SH-SY5Y (cell line): ENCODE measurements around the gene DNMT3A.

Source experiments
- GATA2 ChIP-seq: IDR thresholded peaks from 2 replicates; pipeline ENCODE4 v1.6.1; 2011; ENCODE audit warnings: mild to moderate bottlenecking, low read depth, low read length
- GATA3 ChIP-seq: IDR thresholded peaks from 2 replicates; pipeline ENCODE4 v1.6.1; 2011; ENCODE audit warnings: low read depth, mild to moderate bottlenecking, low read length, moderate library complexity

DNMT3A gene

GRCh38 chr2:25313711-25314513 is 27.8 kb downstream of the DNMT3A start:
- TF ChIP-seq GATA2: no peak
- no peak for TF ChIP-seq GATA3

DNA sequence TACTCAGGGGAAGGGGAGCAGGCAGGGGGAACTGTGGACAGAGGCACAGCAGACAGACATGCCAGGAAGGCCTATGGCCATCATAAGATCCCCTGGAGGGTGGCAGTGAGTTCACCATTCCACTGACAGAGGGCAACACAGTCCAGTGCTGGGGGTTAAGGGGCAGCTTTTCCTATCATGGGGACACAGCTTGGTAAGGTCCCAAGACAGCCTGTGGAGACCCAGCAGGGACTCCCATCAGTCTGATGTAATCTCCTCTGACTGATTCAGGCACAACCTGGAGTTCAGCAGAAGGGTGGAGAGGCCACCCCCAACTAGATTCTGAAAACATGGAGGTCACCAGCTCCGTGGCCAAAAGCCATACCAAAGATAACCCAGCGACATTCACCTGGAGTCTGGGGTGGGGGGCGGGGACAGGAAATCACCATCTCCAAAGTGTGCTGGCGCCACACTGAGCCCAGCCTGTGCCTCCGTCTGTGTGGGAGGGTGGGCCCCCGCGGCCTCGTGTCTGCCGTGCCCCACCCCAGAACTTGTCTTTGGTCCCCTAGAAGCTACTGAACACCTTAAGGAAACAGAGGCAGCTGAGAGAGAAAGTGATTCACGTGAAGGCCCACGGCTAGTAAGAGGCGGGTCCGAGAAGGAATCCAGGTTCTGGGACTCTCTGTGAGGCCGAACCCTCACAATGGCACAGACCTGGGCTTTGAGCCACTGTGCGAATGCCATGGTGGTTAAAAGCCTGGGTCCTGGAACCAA is 28.6 kb downstream of the DNMT3A start:
- TF ChIP-seq GATA2 (no peak), GATA3 (no peak)

DNA sequence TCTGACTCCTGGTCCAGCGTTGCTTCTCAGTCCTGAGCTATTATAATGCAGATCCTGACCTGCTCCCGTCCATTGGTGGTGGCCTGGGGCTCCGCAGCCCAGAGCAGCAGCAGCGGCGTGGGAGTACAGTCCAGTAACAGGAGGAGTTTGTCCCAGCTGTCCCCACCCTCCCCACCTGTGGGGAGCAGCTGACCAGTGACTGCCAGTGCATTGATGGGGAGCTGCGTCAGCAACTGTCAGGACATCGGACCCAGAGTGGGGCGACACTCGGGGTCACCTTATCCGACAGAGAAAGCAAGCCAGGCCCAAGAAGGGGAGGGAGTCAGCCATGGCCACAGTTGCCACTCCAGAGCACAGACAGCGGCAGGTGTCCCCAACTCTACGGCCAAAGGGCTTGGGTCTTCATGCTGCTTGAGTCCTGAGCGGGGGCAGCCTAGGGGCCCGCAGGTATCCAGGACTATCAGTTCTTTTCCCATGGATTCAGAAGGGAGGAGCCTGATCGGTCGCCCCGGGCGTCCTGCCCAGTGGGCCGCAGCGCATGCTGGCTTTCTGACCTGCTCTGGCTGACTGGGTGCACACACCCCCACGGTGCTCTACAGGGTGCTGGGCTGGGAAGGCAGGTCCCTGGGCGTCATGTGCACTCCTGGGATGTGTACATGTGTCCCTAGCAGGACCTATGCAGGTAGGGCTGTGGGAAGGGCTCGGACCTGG is 29.7 kb downstream of the DNMT3A start:
- TF ChIP-seq GATA2 (no peak), GATA3 (no peak)

DNA sequence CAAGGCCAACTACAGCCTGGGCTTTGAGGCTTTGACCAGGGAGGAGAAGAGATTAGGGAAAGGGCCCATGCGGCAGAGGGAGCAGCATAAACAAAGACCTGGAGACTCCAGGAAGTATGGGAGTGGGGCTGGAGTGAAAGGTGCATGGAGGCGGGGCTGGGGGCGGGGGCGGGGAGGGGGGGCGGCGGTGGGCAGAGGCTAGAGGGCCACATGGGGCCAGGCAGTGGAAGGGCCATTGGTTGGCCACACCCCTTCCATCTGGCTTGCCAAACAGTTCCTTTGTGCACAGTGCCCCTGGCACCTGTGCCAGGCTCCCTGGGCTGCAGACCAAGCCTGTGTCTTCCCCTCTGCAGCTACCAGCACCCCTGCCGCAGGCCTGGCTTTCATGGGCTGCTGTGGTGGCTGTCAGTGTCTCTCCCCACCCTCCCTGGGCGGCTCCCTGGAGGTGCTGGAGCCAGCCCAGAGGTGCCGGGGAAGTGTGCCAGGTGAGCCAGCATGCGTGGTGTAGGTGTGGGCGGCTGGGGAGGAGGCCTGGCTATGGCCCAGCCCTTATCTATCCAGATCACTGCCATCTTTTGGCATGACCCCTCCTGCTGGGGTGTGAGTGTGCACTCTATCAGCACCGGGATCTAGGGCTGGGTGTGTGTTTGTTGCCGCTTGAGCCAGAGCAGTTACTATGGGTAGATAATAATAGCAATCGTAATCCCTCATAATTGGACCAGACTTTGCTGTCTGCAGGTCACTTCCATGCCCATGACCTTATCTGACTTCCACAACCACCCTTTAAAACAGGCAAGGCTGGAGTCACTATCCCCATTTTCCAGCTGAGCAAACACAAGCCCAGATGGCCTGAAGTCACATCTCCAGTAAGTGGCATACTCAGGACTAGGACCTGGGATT is 30.5 kb downstream of the DNMT3A start:
- TF ChIP-seq GATA3 (peak; percentile 100), GATA2 (peak; percentile 100)

- 0 out of 2 replicates have a peak, but pooled peaks have one; percentile 9 for TF ChIP-seq GATA2
- TF ChIP-seq GATA3: no peak
Observed at GRCh38 chr2:25310709-25310964, 31.1 kb downstream of the DNMT3A start.

GRCh38 chr2:25309402-25309801 is 32.3 kb downstream of the DNMT3A start:
- TF ChIP-seq GATA3 (no peak), GATA2 (no peak)

DNA sequence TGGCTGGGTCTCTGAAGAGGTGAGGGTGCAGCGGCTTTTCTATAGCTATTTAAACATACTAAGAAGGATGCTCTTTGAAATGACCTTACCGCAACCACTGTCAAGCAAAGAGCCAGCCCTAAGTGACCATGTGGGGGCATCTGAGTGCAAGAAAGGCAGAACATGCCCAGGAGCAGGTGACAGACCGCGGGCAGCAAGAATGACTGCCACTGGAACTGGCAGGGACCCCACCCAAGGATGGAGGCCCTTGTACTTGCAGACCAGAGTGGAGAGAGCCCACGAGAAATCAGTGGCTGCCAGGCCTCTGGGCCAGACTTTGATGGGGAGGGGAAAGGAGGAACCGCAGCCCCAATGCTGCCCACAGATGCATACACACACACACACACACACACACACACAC is 33.1 kb downstream of the DNMT3A start:
- TF ChIP-seq GATA2 (no peak), GATA3 (no peak)

- TF ChIP-seq GATA2 (no peak), GATA3 (no peak)
Observed at GRCh38 chr2:25307949-25308557, 33.7 kb downstream of the DNMT3A start.

GRCh38 chr2:25306777-25307368 is 34.9 kb downstream of the DNMT3A start:
- no peak for TF ChIP-seq GATA3
- TF ChIP-seq GATA2: no peak

DNA sequence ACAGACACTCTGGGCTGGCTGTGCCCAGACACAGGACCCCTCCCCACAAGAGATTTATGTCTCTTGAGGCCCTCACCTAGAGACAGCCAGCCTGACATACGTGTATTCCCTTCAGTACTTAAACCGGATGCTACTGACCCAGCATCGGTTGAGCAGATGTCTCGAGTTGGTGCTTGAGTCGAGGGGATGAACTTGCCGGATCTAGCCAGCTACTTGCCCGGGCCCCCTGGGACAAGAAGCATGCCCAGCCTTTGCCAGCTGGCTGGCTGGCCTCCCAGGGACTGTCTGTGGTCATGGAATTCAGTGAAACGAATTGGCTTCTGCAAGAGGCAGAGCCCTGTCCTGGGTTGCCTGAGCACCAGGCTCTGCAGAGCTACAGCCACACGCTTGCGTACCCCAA is 36.0 kb downstream of the DNMT3A start:
- TF ChIP-seq GATA2: no peak
- no peak for TF ChIP-seq GATA3

DNA sequence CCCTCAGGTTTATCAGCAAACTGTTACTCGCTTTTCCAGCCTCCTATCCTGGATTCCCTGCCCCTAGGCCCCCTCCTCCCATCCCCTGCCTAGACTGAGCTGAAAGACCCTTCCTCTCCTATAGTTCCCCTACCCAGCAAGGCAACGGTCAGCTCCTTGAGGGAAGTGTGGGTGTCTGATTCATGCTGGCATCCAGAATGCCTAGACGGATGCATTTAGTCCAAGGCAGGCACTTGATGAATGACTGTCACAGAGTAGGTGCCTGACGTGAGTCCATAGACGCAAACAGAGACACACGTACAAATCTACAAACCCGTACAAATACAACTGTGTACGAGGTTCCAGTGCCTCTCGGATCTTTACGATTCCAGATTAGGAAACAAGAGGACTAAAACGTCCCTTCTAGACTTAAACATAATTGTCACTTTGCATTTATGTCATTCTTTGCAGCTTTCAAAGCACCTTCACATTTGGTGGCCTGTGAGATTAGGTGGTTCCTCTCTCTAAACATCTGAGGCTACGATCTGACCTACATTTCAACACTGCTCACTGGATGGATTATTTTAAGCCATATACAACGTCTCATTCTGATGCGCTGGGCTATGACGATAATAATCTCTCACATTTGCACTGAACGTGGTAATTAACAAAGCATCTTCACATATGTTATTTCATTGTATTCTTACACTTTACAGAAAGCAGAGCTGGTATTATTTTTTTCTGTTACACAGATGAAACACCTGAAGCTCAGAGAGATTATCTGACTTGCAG is 36.7 kb downstream of the DNMT3A start:
- peak; percentile 34; the same call in 1 of the 2 replicates for TF ChIP-seq GATA2
- no peak for TF ChIP-seq GATA3

DNA sequence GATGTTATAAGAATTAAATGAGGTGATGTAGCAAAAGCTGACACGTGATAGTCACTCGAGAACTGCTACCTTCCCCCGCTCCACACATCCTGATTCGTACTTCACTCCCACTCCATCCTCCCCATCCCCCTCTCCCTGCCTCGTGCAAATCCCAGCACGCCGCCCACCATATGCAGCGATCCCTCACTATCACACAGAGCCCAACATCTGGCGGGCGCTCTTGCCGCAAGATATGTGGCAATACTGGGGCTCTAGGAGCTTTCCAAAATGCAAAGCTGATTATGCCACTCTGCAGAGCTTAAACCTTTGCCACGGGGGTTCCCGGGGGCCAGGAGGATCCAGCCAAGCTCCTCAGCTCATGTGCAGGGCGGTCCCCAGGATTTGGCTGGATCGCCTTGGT is 37.4 kb downstream of the DNMT3A start:
- TF ChIP-seq GATA2 (no peak), GATA3 (no peak)

- TF ChIP-seq GATA3 (no peak), GATA2 (no peak)
Observed at GRCh38 chr2:25303633-25304236, 38.0 kb downstream of the DNMT3A start.
